Endometrium (tissue), 2 donors: ENCODE measurements around the gene FOXF1.

ENCODE experiments used
- FAIRE-seq: peaks from 2 replicates; lab custom pipeline; 2012; peaks lifted over from hg19 to GRCh38; lab: Jason Lieb, UNC
- donor health status: control.
- donor health status: control.

Gene FOXF1

GRCh38 chr16:86534779-86535615 lies 24.7 kb downstream of the FOXF1 start:
- no peak for FAIRE-seq

- FAIRE-seq: no peak
These were observed 26.3 kb downstream of the FOXF1 start for GRCh38 chr16:86536621-86537020.

GRCh38 chr16:86537486-86537885 lies 27.2 kb downstream of the FOXF1 start:
- FAIRE-seq: no peak

- no peak for FAIRE-seq
These were observed 28.0 kb downstream of the FOXF1 start for GRCh38 chr16:86538196-86538780.

- FAIRE-seq: no peak
These were observed 30.6 kb downstream of the FOXF1 start for GRCh38 chr16:86540894-86541293.

GRCh38 chr16:86541560-86541959 lies 31.2 kb downstream of the FOXF1 start:
- FAIRE-seq: no peak

- no peak for FAIRE-seq
These were observed 32.7 kb downstream of the FOXF1 start for GRCh38 chr16:86542756-86543750.

GRCh38 chr16:86545481-86545880 lies 35.2 kb downstream of the FOXF1 start:
- no peak for FAIRE-seq

GRCh38 chr16:86545954-86546637 lies 35.8 kb downstream of the FOXF1 start:
- no peak for FAIRE-seq

GRCh38 chr16:86546638-86547013 lies 36.3 kb downstream of the FOXF1 start:
- no peak for FAIRE-seq

- FAIRE-seq: no peak
These were observed 37.0 kb downstream of the FOXF1 start for GRCh38 chr16:86547286-86547685.

GRCh38 chr16:86549076-86549892 lies 39.0 kb downstream of the FOXF1 start:
- FAIRE-seq: no peak

- no peak for FAIRE-seq
These were observed 39.5 kb downstream of the FOXF1 start for GRCh38 chr16:86549893-86550190.

- FAIRE-seq: no peak
These were observed 40.0 kb downstream of the FOXF1 start for GRCh38 chr16:86550281-86550680.

GRCh38 chr16:86553356-86553755 lies 43.0 kb downstream of the FOXF1 start:
- no peak for FAIRE-seq

- no peak for FAIRE-seq
These were observed 44.2 kb downstream of the FOXF1 start for GRCh38 chr16:86554599-86554916.

- FAIRE-seq: peak; percentile 29
These were observed 44.8 kb downstream of the FOXF1 start, which contains the start of gene MTHFSD for GRCh38 chr16:86554917-86555703. Gene MTHFSD (minus strand): TSS chr16:86555235. CDS start chr16:86555184, 51 bp downstream.

GRCh38 chr16:86555704-86556075 lies 45.4 kb downstream of the FOXF1 start:
- FAIRE-seq: no peak

- FAIRE-seq: no peak
These were observed 46.2 kb downstream of the FOXF1 start for GRCh38 chr16:86556576-86556975.

GRCh38 chr16:86557587-86557986 lies 47.3 kb downstream of the FOXF1 start:
- no peak for FAIRE-seq
